ENCODE data around the gene CTAGE1.
"Not testable (repeated sequence)": the region's sequence is repeated elsewhere in the genome, so short reads cannot be mapped to it uniquely, and the experiment has no call there.

Gene CTAGE1

GRCh38 chr18:22433956-22434355, 16.2 kb upstream of the CTAGE1 start:
- DNase-seq, result no peak

GRCh38 chr18:22432657-22433137, 15.0 kb upstream of the CTAGE1 start:
- no peak for DNase-seq

- no peak for DNase-seq
These were observed 11.8 kb upstream of the CTAGE1 start for GRCh38 chr18:22429564-22429963.

GRCh38 chr18:22428672-22429071, 11.0 kb upstream of the CTAGE1 start:
- no peak for DNase-seq

- no peak for DNase-seq
These were observed 10.3 kb upstream of the CTAGE1 start for GRCh38 chr18:22427822-22428549.

- DNase-seq, result no peak
These were observed 6.8 kb upstream of the CTAGE1 start for GRCh38 chr18:22424565-22424963.

- no peak for DNase-seq
These were observed 6.3 kb upstream of the CTAGE1 start for GRCh38 chr18:22423878-22424564.

- no peak for DNase-seq
These were observed 5.3 kb upstream of the CTAGE1 start for GRCh38 chr18:22422909-22423548.

- no peak for DNase-seq
These were observed 2.9 kb upstream of the CTAGE1 start for GRCh38 chr18:22420652-22421051.

- DNase-seq, result no peak
These were observed 5.4 kb downstream of the CTAGE1 start for GRCh38 chr18:22412176-22412911.

- no peak for DNase-seq
These were observed 6.3 kb downstream of the CTAGE1 start for GRCh38 chr18:22411446-22411845.

GRCh38 chr18:22410126-22410525, 7.6 kb downstream of the CTAGE1 start:
- no peak for DNase-seq

- no peak for DNase-seq
These were observed 8.3 kb downstream of the CTAGE1 start for GRCh38 chr18:22409445-22409844.

GRCh38 chr18:22408059-22408458, 9.7 kb downstream of the CTAGE1 start:
- no peak for DNase-seq

GRCh38 chr18:22405142-22405541, 12.6 kb downstream of the CTAGE1 start:
- no peak for DNase-seq

- DNase-seq, result no peak
These were observed 13.8 kb downstream of the CTAGE1 start for GRCh38 chr18:22403950-22404349.

- no peak for DNase-seq
These were observed 17.8 kb downstream of the CTAGE1 start for GRCh38 chr18:22399949-22400348.

- no peak for DNase-seq
These were observed 19.3 kb downstream of the CTAGE1 start for GRCh38 chr18:22398464-22398863.

GRCh38 chr18:22394428-22394827, 23.3 kb downstream of the CTAGE1 start:
- no peak for DNase-seq

GRCh38 chr18:22393164-22393563, 24.6 kb downstream of the CTAGE1 start:
- not testable (repeated sequence) for DNase-seq

GRCh38 chr18:22391407-22392345, 26.0 kb downstream of the CTAGE1 start:
- DNase-seq, result no peak

- DNase-seq, result no peak
These were observed 29.9 kb downstream of the CTAGE1 start for GRCh38 chr18:22387787-22388186.
